IMR-90 (cell line): ENCODE results near the gene NOL4. TPM values are rescaled to one million over a fixed set of nuclear protein-coding genes. Genes with fewer than 3 reads are reported as not detected.

Source experiments
- ATAC-seq: fragments of 200-7000 bp; cut with Tn5 transposase; 2 replicates; pipeline ENCODE4 v1.9.1; 2020; ENCODE audit warnings: low read depth, mild to moderate bottlenecking, moderate library complexity
- BruUV-seq: library from RNA; stranded (reverse); fragments of 400-500 nt; replicated peaks from 2 replicates; lab custom pipeline; 2021; lab: Mats Ljungman, UMichigan
- CTCF ChIA-PET: fragments of 300-600 bp; formaldehyde crosslinking; extraction: SDS; loops from one replicate; lab custom pipeline; 2021; ENCODE audit warnings: antibody characterized with exemption; lab: Yijun Ruan, JAX
- POLR2A ChIA-PET: fragments of 300-600 bp; sonication (Branson Sonifier 250); formaldehyde crosslinking; loops from one replicate; lab custom pipeline; 2022; ENCODE audit warnings: antibody characterized with exemption; ENCODE audit not compliant: unreplicated experiment; lab: Charles Lee
- DNase-seq: peaks from one replicate; pipeline ENCODE4 v3.0.0; 2013
- H2AFZ ChIP-seq: replicated peaks from 2 replicates; pipeline ENCODE3; 2013; ENCODE audit warnings: low read length, mild to moderate bottlenecking; ENCODE audit not compliant: poor library complexity
- H2AK5ac ChIP-seq: 2 replicates; pipeline ENCODE4 v1.6.1; 2013; ENCODE audit warnings: low read depth, low read length, inconsistent platforms
- H2AK9ac ChIP-seq: replicated peaks from 2 replicates; pipeline ENCODE3; 2013; ENCODE audit warnings: mild to moderate bottlenecking, low read depth, low read length, moderate library complexity; ENCODE audit not compliant: poor library complexity
- H2BK120ac ChIP-seq: 2 replicates; pipeline ENCODE4 v1.6.1; 2013; ENCODE audit warnings: low read depth, low read length, inconsistent platforms
- H2BK15ac ChIP-seq: 3 replicates; pipeline ENCODE4 v1.6.1; 2013; ENCODE audit warnings: low read depth, low read length, inconsistent platforms
- H2BK20ac ChIP-seq: 2 replicates; pipeline ENCODE4 v1.6.1; 2013; ENCODE audit warnings: low read depth, mild to moderate bottlenecking, inconsistent platforms, low read length, moderate library complexity
- H2BK5ac ChIP-seq: 2 replicates; pipeline ENCODE4 v1.6.1; 2013; ENCODE audit warnings: mild to moderate bottlenecking, low read depth, low read length, inconsistent platforms; ENCODE audit not compliant: poor library complexity, severe bottlenecking
- H3K14ac ChIP-seq: replicated peaks from 2 replicates; pipeline ENCODE4 v1.6.1; 2013; ENCODE audit warnings: low read depth, low read length, inconsistent platforms
- H3K18ac ChIP-seq: 2 replicates; pipeline ENCODE4 v1.6.1; 2013; ENCODE audit warnings: low read depth, low read length, control low read depth
- H3K23ac ChIP-seq: 2 replicates; pipeline ENCODE4 v1.6.1; 2013; ENCODE audit warnings: low read depth, low read length, inconsistent platforms
- H3K27ac ChIP-seq: 2 replicates; pipeline ENCODE4 v1.5.1; 2013; ENCODE audit warnings: mild to moderate bottlenecking, control low read depth, low read length; ENCODE audit not compliant: insufficient read depth
- H3K27me3 ChIP-seq: 2 replicates; pipeline ENCODE4 v1.6.1; 2013; ENCODE audit warnings: low read length; ENCODE audit not compliant: control insufficient read depth, insufficient read depth
- H3K36me3 ChIP-seq: 2 replicates; pipeline ENCODE4 v1.6.1; 2013; ENCODE audit warnings: low read length, mixed read lengths; ENCODE audit not compliant: control insufficient read depth, insufficient read depth
- H3K4ac ChIP-seq: 2 replicates; pipeline ENCODE4 v1.6.1; 2013; ENCODE audit warnings: low read depth, low read length, inconsistent platforms
- H3K4me1 ChIP-seq: 2 replicates; pipeline ENCODE4 v1.6.1; 2013; ENCODE audit warnings: low read length, mixed read lengths; ENCODE audit not compliant: control insufficient read depth, insufficient read depth
- H3K4me2 ChIP-seq: 2 replicates; pipeline ENCODE4 v1.6.1; 2013; ENCODE audit warnings: low read depth, mild to moderate bottlenecking, control low read depth, low read length, moderate library complexity
- H3K4me3 ChIP-seq: 2 replicates; pipeline ENCODE4 v1.5.1; 2013; ENCODE audit warnings: low read depth, mild to moderate bottlenecking, control low read depth, low read length, moderate library complexity; ENCODE audit not compliant: insufficient read depth
- H3K56ac ChIP-seq: 2 replicates; pipeline ENCODE4 v1.6.1; 2013; ENCODE audit warnings: low read length, inconsistent platforms; ENCODE audit not compliant: insufficient read depth; ENCODE audit errors: extremely low read depth
- H3K79me1 ChIP-seq, 2 experiments: 2 replicates each; pipeline ENCODE4 v1.6.1; 2013; ENCODE audit warnings: low read length in 2 of 2, inconsistent platforms in 1 of 2, low read depth in 1 of 2
- H3K9ac ChIP-seq: 2 replicates; pipeline ENCODE4 v1.6.1; 2013; ENCODE audit warnings: low read depth, low read length, control low read depth
- H3K9me1 ChIP-seq: 2 replicates; pipeline ENCODE4 v1.6.1; 2013; ENCODE audit warnings: low read length, inconsistent platforms; ENCODE audit not compliant: insufficient read depth
- H3K9me3 ChIP-seq: 2 replicates; pipeline ENCODE4 v1.6.1; 2013; ENCODE audit warnings: low read length; ENCODE audit not compliant: control insufficient read depth, insufficient read depth
- H4K20me1 ChIP-seq: 2 replicates; pipeline ENCODE4 v1.6.1; 2013; ENCODE audit warnings: low read length, inconsistent platforms; ENCODE audit not compliant: insufficient read depth
- H4K5ac ChIP-seq: 2 replicates; pipeline ENCODE4 v1.6.1; 2013; ENCODE audit warnings: mild to moderate bottlenecking, low read depth, low read length, control low read depth
- H4K8ac ChIP-seq, 2 experiments: 2 replicates each; pipeline ENCODE4 v1.6.1; 2013; ENCODE audit warnings: low read depth in 2 of 2, low read length in 2 of 2, control low read depth in 1 of 2, inconsistent platforms in 1 of 2
- H4K91ac ChIP-seq: 2 replicates; pipeline ENCODE4 v1.6.1; 2013; ENCODE audit warnings: low read depth, low read length, inconsistent platforms; ENCODE audit not compliant: insufficient read depth
- ELK1 ChIP-seq: fragments of 150-350 bp; IDR thresholded peaks from 2 replicates; pipeline ENCODE4 v1.6.1; 2016; ENCODE audit warnings: low read depth, mild to moderate bottlenecking, low read length, moderate library complexity, borderline replicate concordance
- FOS ChIP-seq: fragments of 150-350 bp; IDR thresholded peaks from 2 replicates; pipeline ENCODE4 v1.6.1; 2016; ENCODE audit warnings: low read depth, low read length
- WGBS, 2 experiments: methylation state at CpG; one replicate each; pipeline versions ENCODE4 v1.1.5 to v1.1.7; 2013; ENCODE audit warnings: missing lambda C conversion rate in 2 of 2; ENCODE audit not compliant: insufficient read length in 1 of 2; ENCODE audit errors: extremely low coverage in 2 of 2; 5-methylcytosine and 5-hydroxymethylcytosine counted together
- dilution Hi-C: fragments of 300-500 bp; cut with HindIII; formaldehyde crosslinking; loops from one replicate; pipeline ENCODE4 v1.14.3; 2018; ENCODE audit warnings: low sequenced_read_pairs; ENCODE audit not compliant: unreplicated experiment
- in situ Hi-C: fragments of 300-500 bp; cut with MboI; formaldehyde crosslinking; loops from 3 replicates; pipeline ENCODE4 v1.14.3; 2019; ENCODE audit warnings: low sequenced_read_pairs, inconsistent platforms, mixed read lengths
- intact Hi-C: fragments of 100-400 bp; cut with micrococcal nuclease; formaldehyde crosslinking; loops from 2 replicates; pipeline ENCODE4 v1.10.0; 2022
- polyA plus RNA-seq, 3 experiments: library from polyadenylated mRNA; depleted of rRNA; stranded (reverse); fragments of >200 nt; gene quantifications; 2 replicates each; pipeline ENCODE4 v1.2.3, GENCODE V29; 2012; ENCODE audit warnings: low replicate concordance in 1 of 3
- total RNA-seq: library from RNA; depleted of rRNA; stranded (reverse); fragments of >200 nt; gene quantifications from 2 replicates; pipeline ENCODE4 v1.2.3, GENCODE V29; 2012

Gene NOL4
- total and polyA plus RNA-seq, 2 of the 4 experiments (the other 2 are of a cell fraction), result not detected

- no peak overlapping the region for H2AFZ ChIP-seq
- intact Hi-C loops, result no loop called here
- no TSS peak for BruUV-seq
Observed at GRCh38 chr18:34219651-34220050, 5.1 kb downstream of the NOL4 start.

More at GRCh38 chr18:34219651-34220050, 5.1 kb downstream of the NOL4 start:
- Histone ChIP-seq H3K27me3 (peaks cover 30% of the 10 kb centered on the region), H2BK5ac (no peak overlapping the region), H3K14ac (no peak overlapping the region), H3K4me1 (0 out of 2 replicates have a peak, but pooled peaks cover 1% of the 10 kb centered on the region), H4K20me1 (no peaks in the 10 kb centered on the region), H3K4ac (no peak overlapping the region), H4K8ac (no peak overlapping the region), H3K9me1 (no peaks in the 10 kb centered on the region), H4K91ac (no peak overlapping the region), H3K27ac (no peak overlapping the region), H2AK5ac (no peak overlapping the region), H3K4me2 (no peak overlapping the region), H2BK120ac (no peak overlapping the region), H2BK20ac (no peak overlapping the region), H3K79me1 (no peaks in the 10 kb centered on the region), H3K4me3 (no peak overlapping the region), H3K9ac (no peak overlapping the region), H3K23ac (no peak overlapping the region), H3K9me3 (no peaks in the 10 kb centered on the region), H3K18ac (no peak overlapping the region), H4K5ac (no peak overlapping the region), H3K56ac (no peak overlapping the region), H2BK15ac (no peak overlapping the region), H3K36me3 (no peaks in the 10 kb centered on the region), H2AK9ac (no peak overlapping the region)
- WGBS, 2 experiments, result 95% methylated on average over 6 of the region's 10 CpGs; no CpG with 5 or more reads in 1 of the 2 experiments
- ChIA-PET POLR2A (no interaction called here), CTCF (interaction anchor here (0.8 kb wide), 1 partner anchor 11 kb away, joined by 4 read pairs; no protein-coding TSS in a partner anchor)
- in situ Hi-C loops, result no loop called here
- ATAC-seq (no peak), DNase-seq (no peak)
- TF ChIP-seq FOS, result no peak
- TF ChIP-seq ELK1, result no peak
- dilution Hi-C loops, result no loop called here
